GM12878 (cell line): Measurements from ENCODE around the gene CASK. TPM values are rescaled to one million over a fixed set of nuclear protein-coding genes. Genes with fewer than 3 reads are reported as not detected.

Experiments
- ATAC-seq: fragments of 200-7000 bp; cut with Tn5 transposase; 3 replicates; pipeline ENCODE4 v1.9.1; 2020; ENCODE audit warnings: mild to moderate bottlenecking, moderate library complexity
- BruUV-seq: library from RNA; stranded (reverse); fragments of 400-500 nt; replicated peaks from 2 replicates; lab custom pipeline; 2021; lab: Mats Ljungman, UMichigan
- CTCF ChIA-PET: fragments of 300-600 bp; sonication (Branson Sonifier 250); formaldehyde crosslinking; extraction: SDS; loops from one replicate; lab custom pipeline; 2021; ENCODE audit warnings: inconsistent platforms; lab: Yijun Ruan, JAX
- POLR2A ChIA-PET: fragments of 350-600 bp; formaldehyde crosslinking; extraction: SDS; loops from one replicate; lab custom pipeline; 2021; ENCODE audit warnings: inconsistent platforms; lab: Charles Lee
- RAD21 ChIA-PET: fragments of 300-600 bp; sonication (Branson Sonifier 250); formaldehyde crosslinking; loops from one replicate; lab custom pipeline; 2023; ENCODE audit warnings: antibody characterized with exemption; ENCODE audit not compliant: unreplicated experiment; lab: Charles Lee
- SMC1A ChIA-PET: fragments of 300-600 bp; sonication (Branson Sonifier 250); formaldehyde crosslinking; loops from one replicate; lab custom pipeline; 2023; ENCODE audit not compliant: unreplicated experiment, uncharacterized antibody; lab: Charles Lee
- DNase-seq: peaks from one replicate; pipeline ENCODE4 v3.0.0-alpha.2; 2011; ENCODE audit warnings: low read depth, low spot score
- FAIRE-seq: peaks from 3 replicates; lab custom pipeline; 2011; peaks lifted over from hg19 to GRCh38; lab: Jason Lieb, UNC
- H2AFZ ChIP-seq: 2 replicates; pipeline ENCODE4 v1.6.0; 2011; ENCODE audit warnings: low read depth, low read length, control low read depth; ENCODE audit not compliant: control insufficient read depth
- H3K27ac ChIP-seq: 2 replicates; pipeline ENCODE4 v1.5.1; 2011; ENCODE audit warnings: control low read depth; ENCODE audit not compliant: control insufficient read depth, insufficient read depth
- H3K27me3 ChIP-seq, 2 experiments: replicated peaks in 1 of 2; 2 replicates each; pipeline versions ENCODE4 v1.6.0 to v1.6.1; 2011; ENCODE audit warnings: low read length in 1 of 2; ENCODE audit not compliant: control insufficient read depth in 2 of 2, insufficient read depth in 2 of 2
- H3K36me3 ChIP-seq, 2 experiments: 2 replicates each; pipeline ENCODE4 v1.5.1; 2011; ENCODE audit warnings: low read length in 1 of 2; ENCODE audit not compliant: control insufficient read depth in 2 of 2, insufficient read depth in 2 of 2
- H3K4me1 ChIP-seq: 2 replicates; pipeline ENCODE4 v1.6.1; 2011; ENCODE audit warnings: mild to moderate bottlenecking, low read length, moderate library complexity, mixed read lengths; ENCODE audit not compliant: control insufficient read depth, insufficient read depth
- H3K4me2 ChIP-seq: 2 replicates; pipeline ENCODE4 v1.6.0; 2011; ENCODE audit warnings: control low read depth; ENCODE audit not compliant: control insufficient read depth, insufficient read depth
- H3K4me3 ChIP-seq: fragments of 200-600 bp; sonication (generic); 2 replicates; pipeline ENCODE4 v1.5.1; 2016
- H3K79me2 ChIP-seq: 2 replicates; pipeline ENCODE4 v1.6.0; 2011; ENCODE audit warnings: low read length; ENCODE audit not compliant: control insufficient read depth, insufficient read depth
- H3K9ac ChIP-seq: 2 replicates; pipeline ENCODE4 v1.8.0; 2011; ENCODE audit warnings: low read length, control low read depth, mixed read lengths; ENCODE audit not compliant: control insufficient read depth, insufficient read depth
- H3K9me3 ChIP-seq: replicated peaks from 3 replicates; pipeline ENCODE4 v1.5.1; 2011; ENCODE audit warnings: mild to moderate bottlenecking, low read length; ENCODE audit not compliant: control insufficient read depth, insufficient read depth
- H4K20me1 ChIP-seq: 2 replicates; pipeline ENCODE4 v1.6.0; 2011; ENCODE audit not compliant: control insufficient read depth, insufficient read depth
- CBX3 ChIP-seq: fragments of 200-600 bp; sonication (generic); IDR thresholded peaks from 2 replicates; pipeline ENCODE4 v1.6.1; 2016; ENCODE audit warnings: low read depth, borderline replicate concordance
- FOXK2 ChIP-seq: fragments of 450-650 bp; IDR thresholded peaks from 2 replicates; pipeline ENCODE4 v1.6.1; 2017; ENCODE audit warnings: mild to moderate bottlenecking, moderate library complexity
- KDM1A ChIP-seq: fragments of 200-600 bp; sonication (generic); IDR thresholded peaks from 2 replicates; pipeline ENCODE4 v1.6.1; 2016; ENCODE audit warnings: borderline replicate concordance
- MLLT1 ChIP-seq: fragments of 450-650 bp; IDR thresholded peaks from 2 replicates; pipeline ENCODE4 v1.6.1; 2016; ENCODE audit warnings: mild to moderate bottlenecking
- MTA2 ChIP-seq: fragments of 450-650 bp; IDR thresholded peaks from 2 replicates; pipeline ENCODE4 v1.6.1; 2016; ENCODE audit warnings: low read depth, mild to moderate bottlenecking, moderate library complexity
- MXI1 ChIP-seq: fragments of 150-350 bp; IDR thresholded peaks from 2 replicates; pipeline ENCODE4 v1.6.1; 2011; ENCODE audit warnings: low read depth, mild to moderate bottlenecking, inconsistent platforms, low read length, improper control_type of control experiment
- NFYA ChIP-seq: IDR thresholded peaks from 2 replicates; pipeline ENCODE4 v1.6.1; 2011; ENCODE audit warnings: low read depth, mild to moderate bottlenecking, low read length, improper control_type of control experiment, borderline replicate concordance
- RFX5 ChIP-seq: IDR thresholded peaks from 2 replicates; pipeline ENCODE4 v1.6.1; 2011; ENCODE audit warnings: low read depth, low read length, improper control_type of control experiment
- TBL1XR1 ChIP-seq: IDR thresholded peaks from 2 replicates; pipeline ENCODE4 v1.6.1; 2012; ENCODE audit warnings: low read depth, low read length, improper control_type of control experiment
- ZNF24 ChIP-seq: fragments of 450-650 bp; IDR thresholded peaks from 2 replicates; pipeline ENCODE4 v1.6.1; 2017; ENCODE audit warnings: antibody characterized with exemption, mild to moderate bottlenecking
- WGBS: methylation state at CpG from one replicate; pipeline ENCODE4 v1.1.6; 2016; ENCODE audit warnings: low lambda C conversion rate; ENCODE audit not compliant: insufficient replicate concordance, insufficient coverage; ENCODE audit errors: missing lambda C conversion rate; 5-methylcytosine and 5-hydroxymethylcytosine counted together
- in situ Hi-C: fragments of 300-500 bp; cut with MboI; formaldehyde crosslinking; loops from 9 replicates; pipeline ENCODE4 v1.14.3; 2018; ENCODE audit warnings: mixed read lengths
- intact Hi-C: fragments of 100-400 bp; cut with micrococcal nuclease; formaldehyde crosslinking; loops from one replicate; pipeline ENCODE4 v1.14.2; 2022; ENCODE audit not compliant: unreplicated experiment
- polyA plus RNA-seq, 11 experiments: library from polyadenylated mRNA; depleted of rRNA in 4 of 11; unstranded in 6 of 11; stranded (reverse) in 5 of 11; fragments of >200 nt; fragmentation: Nextera tagmentation in 4 of 11; fragmentation: Illumina TruSeq in 1 of 11; extraction: Ambion mirVana in 4 of 11; extraction: Trizol in 1 of 11; gene quantifications; 1 replicate in 1 of 11; 2 replicates in 10 of 11; pipeline versions ENCODE4 v1.2.1 to v1.2.3, GENCODE V29; 2011 to 2016; ENCODE audit warnings: inconsistent platforms in 2 of 11, missing spikeins in 2 of 11, low read depth in 1 of 11
- total RNA-seq, 4 experiments: library from RNA; depleted of rRNA in 3 of 4; stranded (reverse); fragments of >200 nt in 3 of 4; fragmentation: Illumina TruSeq in 1 of 4; extraction: Trizol in 1 of 4; gene quantifications; 2 replicates each; pipeline versions ENCODE4 v1.2.1 to v1.2.3, GENCODE V29; 2013 to 2021

CASK gene
- total and polyA plus RNA-seq, 10 of the 15 experiments (the other 5 are each of a cell fraction or from before 2014, with no cell fraction given) = 0.60 to 45.9 (median 4.8) TPM

- FAIRE-seq (no peak), ATAC-seq (no peak), DNase-seq (no peak)
- CTCF ChIA-PET = no interaction called here
- Histone ChIP-seq H3K36me3 (no peaks in the 10 kb centered on the region; a peak in 1 of 4 replicates), H3K4me2 (no peak overlapping the region), H3K27me3 (no peaks in the 10 kb centered on the region), H3K4me3 (no peak overlapping the region), H4K20me1 (no peaks in the 10 kb centered on the region), H3K9me3 (peaks cover 1% of the 10 kb centered on the region; the same call in 2 of the 3 replicates), H3K9ac (no peak overlapping the region), H3K4me1 (no peaks in the 10 kb centered on the region), H3K27ac (no peak overlapping the region), H2AFZ (no peak overlapping the region), H3K79me2 (no peaks in the 10 kb centered on the region)
- RAD21 ChIA-PET = no interaction called here
- intact Hi-C loops (no loop called here), in situ Hi-C loops (no loop called here)
- 56% methylated on average over 6 of the region's 6 CpGs for WGBS
- no TSS peak for BruUV-seq
- SMC1A ChIA-PET = no interaction called here
- POLR2A ChIA-PET = no interaction called here
- TF ChIP-seq CBX3 (no peak), MTA2 (no peak), KDM1A (no peak), MXI1 (no peak), ZNF24 (no peak), FOXK2 (no peak), MLLT1 (no peak), TBL1XR1 (no peak), NFYA (no peak), RFX5 (no peak)
Observed at GRCh38 chrX:41802958-41803357, 120.4 kb downstream of the CASK start.
